GM12873 (cell line): ENCODE results near the gene MIER2.

Experiments used
- CTCF ChIP-seq: IDR thresholded peaks from 2 replicates; pipeline ENCODE4 v1.5.1; 2012; ENCODE audit warnings: low read depth, mild to moderate bottlenecking, moderate library complexity, low read length, control low read depth; ENCODE audit not compliant: insufficient read depth; ENCODE audit errors: missing control alignments

MIER2 gene

DNA sequence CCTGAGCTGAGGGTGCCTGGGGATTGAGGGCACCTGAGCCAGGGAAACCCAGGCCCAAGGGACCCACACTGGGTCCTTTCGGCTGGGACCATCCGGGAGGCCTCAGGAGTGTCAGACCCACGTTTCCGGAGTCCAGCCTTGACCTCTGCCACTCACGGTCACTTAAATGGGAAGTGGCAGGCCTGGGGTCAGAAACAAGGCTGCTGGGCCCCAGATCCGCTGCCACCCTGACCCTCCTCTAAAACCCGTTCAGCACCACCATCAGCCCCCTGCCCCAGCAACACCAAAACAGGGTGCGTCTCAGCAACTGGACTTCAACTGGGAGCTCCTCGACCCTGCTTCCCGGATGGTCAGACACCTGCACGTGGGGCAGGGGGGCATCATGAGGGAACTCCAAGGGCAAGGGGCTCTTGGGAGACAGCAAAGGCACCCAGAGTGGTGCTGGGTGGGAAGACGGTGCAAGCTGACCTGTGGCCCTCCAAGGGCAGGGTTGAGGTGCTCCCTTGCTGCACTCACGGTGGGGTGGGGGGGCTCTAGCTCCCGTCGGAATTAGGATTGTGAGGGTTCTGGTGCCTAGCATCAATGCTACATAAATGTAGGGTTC lies 52.2 kb downstream of the MIER2 start:
- no peak for TF ChIP-seq CTCF

DNA sequence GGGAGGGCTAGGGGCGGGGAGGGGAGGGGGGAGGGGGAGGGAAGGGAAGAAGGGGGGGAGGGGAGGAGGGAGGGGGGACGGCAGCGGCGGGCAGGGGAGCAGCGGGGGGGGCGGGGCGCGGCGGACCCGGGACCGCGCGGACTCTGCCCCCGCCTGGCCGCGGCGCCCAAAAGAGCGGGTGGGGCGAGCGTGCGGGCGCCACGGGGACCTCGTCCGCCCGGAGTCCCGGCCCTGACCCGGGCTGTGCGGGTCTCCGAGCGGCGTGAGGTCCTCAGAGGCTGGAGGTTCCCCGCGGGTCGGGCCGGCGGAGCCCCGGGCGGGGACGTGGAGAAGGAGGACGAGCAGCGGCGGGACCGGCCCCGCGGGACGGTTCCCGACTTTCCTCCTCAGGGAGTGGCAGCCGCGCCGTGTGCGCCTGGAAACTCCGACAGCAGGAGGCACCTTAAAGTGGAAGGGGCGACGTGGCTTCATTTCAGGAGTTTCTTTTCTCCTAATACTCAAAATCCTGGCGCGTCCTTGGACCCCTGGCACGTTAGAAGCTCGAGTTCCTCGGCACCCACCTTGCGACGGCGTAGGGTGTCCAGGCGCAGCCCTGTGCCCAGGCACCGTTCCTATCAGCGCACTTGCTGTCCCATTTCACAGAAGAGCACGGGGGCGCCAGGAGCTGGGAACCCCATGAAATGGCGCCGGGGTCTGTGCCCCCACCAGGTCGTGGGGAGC lies 52.9 kb downstream of the MIER2 start:
- no peak for TF ChIP-seq CTCF

DNA sequence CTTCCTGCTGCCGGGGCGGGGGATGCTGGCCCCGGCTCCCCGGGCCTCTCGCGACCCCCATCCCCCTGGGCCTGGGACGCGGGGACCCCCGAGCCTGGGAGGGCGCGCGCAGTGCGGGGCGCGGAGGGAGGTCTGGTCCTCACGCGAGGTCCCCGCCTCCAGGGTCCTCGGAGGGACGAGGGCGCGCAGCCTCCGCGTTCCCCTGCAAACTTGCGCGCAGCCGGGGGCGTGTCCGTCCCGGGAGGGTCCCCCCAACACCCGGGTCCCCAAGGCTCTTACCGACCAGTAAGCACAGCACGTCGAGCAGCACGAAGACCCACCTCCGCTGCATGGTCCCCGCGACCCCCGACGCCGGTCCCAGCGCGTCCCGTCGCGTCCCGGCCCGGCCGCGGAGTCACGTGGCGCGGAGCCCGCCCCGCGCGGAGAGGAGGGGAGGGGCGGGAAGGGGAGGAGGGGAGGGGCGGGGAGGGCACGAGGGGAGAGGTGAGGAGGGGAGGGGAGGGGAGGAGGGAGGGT lies 53.5 kb downstream of the MIER2 start, which contains the start of gene PLPP2:
Gene PLPP2 (minus strand): TSS at position 398 of the 516 bp plus-strand sequence. CDS start 67 bp downstream, at position 331.
- TF ChIP-seq CTCF: no peak

GRCh38 chr19:290372-291005 lies 54.1 kb downstream of the MIER2 start:
- no peak for TF ChIP-seq CTCF

DNA sequence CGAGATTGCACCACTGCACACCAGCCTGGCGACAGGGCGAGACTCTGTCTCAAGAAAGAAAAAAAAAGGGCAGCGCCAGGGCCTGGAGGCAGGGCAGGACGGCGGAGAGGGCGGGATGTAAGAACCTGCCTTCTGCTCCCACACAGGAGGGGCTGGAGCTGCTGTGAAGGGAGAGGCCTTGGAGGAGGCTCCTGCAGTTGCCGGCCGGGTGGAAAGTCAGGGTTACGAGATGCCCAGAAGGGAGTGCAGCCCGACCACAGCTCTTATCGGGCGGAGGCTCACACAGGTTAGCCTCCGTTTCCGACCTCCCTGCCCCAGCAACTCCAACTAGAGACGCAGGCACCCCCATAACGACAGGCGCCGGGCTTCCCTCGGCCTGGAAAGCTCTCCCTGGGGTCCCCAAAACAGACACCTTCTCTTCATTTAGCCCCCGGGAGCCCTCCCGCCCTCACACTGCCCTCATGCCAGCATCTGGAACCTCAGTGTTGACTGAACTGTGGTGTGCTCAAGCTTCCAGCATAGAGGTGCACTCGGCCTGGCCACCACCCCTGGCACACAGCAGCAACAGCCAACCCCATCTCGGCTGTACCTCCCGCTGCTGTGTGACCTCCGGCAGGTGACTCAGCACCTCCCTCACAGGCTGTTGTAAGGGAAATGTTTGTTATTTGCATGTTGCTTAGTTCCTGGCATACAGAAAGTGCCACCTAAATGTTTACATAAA lies 54.8 kb downstream of the MIER2 start:
- no peak for TF ChIP-seq CTCF

DNA sequence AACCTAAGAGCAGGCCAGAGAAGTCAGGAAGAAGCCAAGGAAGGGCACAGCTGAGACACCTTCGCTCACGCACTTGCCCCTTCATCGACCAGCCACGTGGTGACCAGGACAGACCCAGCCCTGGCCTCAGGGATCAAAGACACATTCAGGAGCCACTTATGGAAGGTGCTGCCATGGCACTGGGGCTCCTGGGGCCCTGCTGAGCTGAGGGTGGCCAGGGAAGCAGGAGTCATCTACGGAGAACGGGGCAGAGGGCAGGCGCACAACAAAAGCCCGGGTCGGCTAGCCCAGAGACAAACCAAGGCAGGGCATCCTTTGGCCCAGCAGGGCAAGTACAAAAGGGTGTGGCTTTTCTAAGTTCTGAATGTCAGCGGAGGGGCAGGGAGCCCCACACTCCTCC lies 55.7 kb downstream of the MIER2 start:
- no peak for TF ChIP-seq CTCF
